Gastrocnemius medialis (tissue), 4 donors: ENCODE results near the gene BASP1. TPM values are rescaled to one million over a fixed set of nuclear protein-coding genes. Genes with fewer than 3 reads are reported as not detected.

Source experiments
- ATAC-seq, 2 donors: fragments of 150-250 bp; one replicate each; pipeline ENCODE4 v1.9.1; 2016
- DNase-seq, 2 donors: peaks; one replicate each; pipeline ENCODE4 v3.0.0-alpha.2; 2019
- H3K27ac ChIP-seq, 4 donors: fragments of 200-600 bp; sonication (generic); 1 replicate in 1 of 4; 2 replicates in 3 of 4; pipeline ENCODE4 v1.5.1; 2016 to 2018; ENCODE audit warnings: mild to moderate bottlenecking in 2 of 4, moderate library complexity in 1 of 4
- H3K27me3 ChIP-seq, 3 donors: fragments of 200-600 bp; sonication (generic) in 2 of 3; 1 replicate in 1 of 3; 2 replicates in 2 of 3; pipeline versions ENCODE4 v1.5.1 to v1.6.0; 2016 to 2019; ENCODE audit warnings: mild to moderate bottlenecking in 1 of 3, moderate library complexity in 1 of 3
- H3K36me3 ChIP-seq, 2 donors: fragments of 200-600 bp; sonication (generic) in 1 of 2; one replicate each; pipeline ENCODE4 v1.5.1; 2017 to 2018
- H3K4me1 ChIP-seq, 2 donors: fragments of 200-600 bp; sonication (generic) in 1 of 2; one replicate each; pipeline ENCODE4 v1.5.1; 2016 to 2017; ENCODE audit warnings: mild to moderate bottlenecking in 2 of 2
- H3K4me3 ChIP-seq, 4 donors: fragments of 200-600 bp; sonication (generic) in 3 of 4; 1 replicate in 1 of 4; 2 replicates in 3 of 4; pipeline ENCODE4 v1.5.1; 2016 to 2019; ENCODE audit warnings: mild to moderate bottlenecking in 2 of 4
- H3K9me3 ChIP-seq, 3 donors: fragments of 200-600 bp; sonication (generic) in 2 of 3; 1 replicate in 1 of 3; 2 replicates in 2 of 3; pipeline ENCODE4 v1.5.1; 2016 to 2019
- POLR2A ChIP-seq, 2 donors: fragments of 450-650 bp; IDR thresholded peaks; one replicate each; pipeline ENCODE4 v1.6.1; 2017; ENCODE audit warnings: antibody characterized with exemption in 2 of 2, mild to moderate bottlenecking in 2 of 2, moderate library complexity in 2 of 2
- in situ Hi-C, 4 donors: fragments of 200-750 bp; cut with MboI; loops; one replicate each; pipeline versions ENCODE4 v1.15.0 to v1.8.0; 2017; ENCODE audit warnings: low sequenced_read_pairs in 4 of 4
- intact Hi-C: fragments of 100-400 bp; cut with DNase I; formaldehyde crosslinking; loops from one replicate; pipeline ENCODE4 v1.15.1; 2023; ENCODE audit warnings: low total_unique reads
- total RNA-seq, 4 donors: library from RNA; depleted of rRNA; stranded (reverse); fragments of >200 nt; gene quantifications; one replicate each; pipeline versions ENCODE4 v1.1.0 to v1.2.3, GENCODE V29; 2016
- TF ChIP-seq, protein P1 (sequence below), 5 experiments: fragments of 450-650 bp in 3 of 5; fragments of 200-600 bp in 2 of 5; sonication (generic) in 2 of 5; IDR thresholded peaks in 4 of 5; conservative IDR thresholded peaks in 1 of 5; 1 replicate in 4 of 5; 2 replicates in 1 of 5; pipeline ENCODE4 v1.5.1; 2016 to 2019; ENCODE audit warnings: antibody characterized with exemption in 5 of 5, mild to moderate bottlenecking in 3 of 5, moderate library complexity in 3 of 5

The BASP1 gene
- total RNA-seq, 4 donors from 2014 or later, result 0.82 to 4.0 (median 4.0) TPM; not detected in 1

DNA sequence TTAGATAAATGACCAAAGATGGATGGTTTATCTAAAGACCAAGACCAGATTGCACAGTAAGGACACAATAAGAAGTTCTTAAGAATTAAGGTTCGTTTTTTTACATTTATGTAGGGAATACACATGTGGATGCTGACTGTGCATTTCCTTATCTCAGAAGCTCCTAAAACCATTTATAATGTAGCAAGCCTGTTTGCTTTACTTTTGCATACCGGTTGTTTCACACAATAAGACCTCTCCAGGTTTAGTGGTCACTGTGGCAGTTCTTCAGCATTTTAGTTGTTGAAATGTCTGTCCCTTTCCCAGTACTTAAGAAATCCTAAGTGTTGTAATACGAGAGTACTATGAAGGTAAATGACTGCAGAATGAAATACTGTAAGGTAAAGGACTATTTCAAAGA lies 43.6 kb downstream of the BASP1 start:
- intact Hi-C loops (no loop called here), in situ Hi-C loops (no loop called here)
- DNase-seq (no peak), ATAC-seq (no peak)
- TF ChIP-seq POLR2A (IDR thresholded peaks at IDR 0.05), result no peak
- TF ChIP-seq, protein P1, sequence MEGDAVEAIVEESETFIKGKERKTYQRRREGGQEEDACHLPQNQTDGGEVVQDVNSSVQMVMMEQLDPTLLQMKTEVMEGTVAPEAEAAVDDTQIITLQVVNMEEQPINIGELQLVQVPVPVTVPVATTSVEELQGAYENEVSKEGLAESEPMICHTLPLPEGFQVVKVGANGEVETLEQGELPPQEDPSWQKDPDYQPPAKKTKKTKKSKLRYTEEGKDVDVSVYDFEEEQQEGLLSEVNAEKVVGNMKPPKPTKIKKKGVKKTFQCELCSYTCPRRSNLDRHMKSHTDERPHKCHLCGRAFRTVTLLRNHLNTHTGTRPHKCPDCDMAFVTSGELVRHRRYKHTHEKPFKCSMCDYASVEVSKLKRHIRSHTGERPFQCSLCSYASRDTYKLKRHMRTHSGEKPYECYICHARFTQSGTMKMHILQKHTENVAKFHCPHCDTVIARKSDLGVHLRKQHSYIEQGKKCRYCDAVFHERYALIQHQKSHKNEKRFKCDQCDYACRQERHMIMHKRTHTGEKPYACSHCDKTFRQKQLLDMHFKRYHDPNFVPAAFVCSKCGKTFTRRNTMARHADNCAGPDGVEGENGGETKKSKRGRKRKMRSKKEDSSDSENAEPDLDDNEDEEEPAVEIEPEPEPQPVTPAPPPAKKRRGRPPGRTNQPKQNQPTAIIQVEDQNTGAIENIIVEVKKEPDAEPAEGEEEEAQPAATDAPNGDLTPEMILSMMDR (IDR thresholded peaks at IDR 0.05 in 4 of 5, conservative IDR thresholded peaks at IDR 0.05 in 1 of 5), result no peak
- H3K27ac ChIP-seq, result no peak overlapping the region
- no peaks in the 10 kb centered on the region for H3K4me1 ChIP-seq
- no peak overlapping the region for H3K4me3 ChIP-seq
- H3K27me3 ChIP-seq, result no peaks in the 10 kb centered on the region
- no peaks in the 10 kb centered on the region for H3K36me3 ChIP-seq
- H3K9me3 ChIP-seq, result no peaks in the 10 kb centered on the region

DNA sequence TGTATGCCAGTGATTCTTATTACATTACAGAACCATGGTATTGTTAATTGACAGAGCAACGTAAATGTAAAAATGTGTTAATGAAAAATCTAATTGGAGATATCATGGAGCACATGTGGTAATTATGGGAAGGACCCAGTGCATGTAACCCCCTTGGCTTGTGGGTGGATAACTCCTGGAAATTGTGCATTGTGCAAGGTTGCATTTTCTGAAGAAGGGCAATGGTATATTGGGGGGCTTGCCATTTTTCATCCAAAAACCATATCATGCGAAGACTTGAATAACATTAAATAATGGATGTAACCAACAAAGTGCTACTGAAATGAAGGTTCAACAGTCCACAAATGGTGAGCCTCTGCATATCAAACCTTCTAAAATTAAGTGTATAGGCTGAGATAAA lies 47.6 kb downstream of the BASP1 start:
- TF ChIP-seq POLR2A (IDR thresholded peaks at IDR 0.05), result no peak
- TF ChIP-seq, protein P1 (IDR thresholded peaks at IDR 0.05 in 4 of 5, conservative IDR thresholded peaks at IDR 0.05 in 1 of 5), result no peak
- intact Hi-C loops, result no loop called here
- ATAC-seq, result no peak

DNA sequence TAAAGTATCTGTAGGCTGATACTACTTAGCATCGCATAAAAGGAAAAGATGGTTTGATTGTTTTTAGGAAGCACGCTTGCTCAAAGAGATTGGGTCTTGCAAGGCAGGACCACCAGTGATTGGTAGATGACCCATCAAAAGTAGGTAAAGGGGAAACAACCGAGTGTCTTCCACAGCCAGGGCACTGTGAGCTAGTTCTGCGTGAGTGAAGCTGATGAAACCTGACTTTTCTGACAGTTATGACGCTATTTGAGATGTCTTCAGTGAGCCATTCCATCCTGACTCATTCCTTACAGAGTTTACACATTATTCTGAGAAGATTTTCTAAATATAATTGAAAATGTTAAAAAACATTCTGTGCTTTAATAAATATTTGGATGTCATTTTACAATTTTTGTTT lies 49.7 kb downstream of the BASP1 start:
- in situ Hi-C loops, result no loop called here
- Histone ChIP-seq H3K4me1 (no peaks in the 10 kb centered on the region), H3K27ac (no peak overlapping the region), H3K4me3 (no peak overlapping the region), H3K9me3 (no peaks in the 10 kb centered on the region), H3K27me3 (no peaks in the 10 kb centered on the region), H3K36me3 (no peaks in the 10 kb centered on the region)
- no peak for TF ChIP-seq POLR2A (IDR thresholded peaks at IDR 0.05)
- no peak for DNase-seq
- intact Hi-C loops, result no loop called here
- no peak for ATAC-seq

More for the DNA sequence above, 47.6 kb downstream of the BASP1 start:
- H3K9me3 ChIP-seq, result no peaks in the 10 kb centered on the region
- no peaks in the 10 kb centered on the region for H3K36me3 ChIP-seq
- H3K27ac ChIP-seq, result no peak overlapping the region
- no peaks in the 10 kb centered on the region for H3K27me3 ChIP-seq
- DNase-seq, result no peak
- no peak overlapping the region for H3K4me3 ChIP-seq
- in situ Hi-C loops, result no loop called here
- no peaks in the 10 kb centered on the region for H3K4me1 ChIP-seq

DNA sequence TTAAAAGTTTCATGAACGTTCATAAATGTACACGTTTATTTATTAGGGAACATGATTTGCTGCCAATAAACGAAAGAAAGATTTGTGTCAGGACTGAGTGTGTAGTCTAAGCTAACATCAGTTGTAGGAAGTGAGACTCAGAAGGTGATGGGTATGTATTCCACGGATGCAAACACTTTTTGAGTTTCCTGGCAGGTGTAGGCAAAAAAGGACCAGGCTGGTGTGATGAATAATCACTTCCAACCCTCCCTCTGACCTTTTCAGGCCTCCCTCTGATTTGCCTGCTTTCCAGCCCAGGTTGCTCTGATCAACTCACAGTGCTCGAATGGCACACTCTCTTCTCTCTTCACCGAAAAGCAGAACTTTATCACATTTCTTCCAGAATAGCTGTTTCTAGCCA lies 51.8 kb downstream of the BASP1 start:
- Histone ChIP-seq H3K4me3 (no peak overlapping the region), H3K36me3 (no peaks in the 10 kb centered on the region), H3K4me1 (no peaks in the 10 kb centered on the region), H3K27me3 (no peaks in the 10 kb centered on the region), H3K27ac (no peak overlapping the region), H3K9me3 (no peaks in the 10 kb centered on the region)
- intact Hi-C loops, result no loop called here
- TF ChIP-seq, protein P1 (IDR thresholded peaks at IDR 0.05 in 4 of 5, conservative IDR thresholded peaks at IDR 0.05 in 1 of 5), result no peak
- no peak for TF ChIP-seq POLR2A (IDR thresholded peaks at IDR 0.05)
- in situ Hi-C loops, result no loop called here
- DNase-seq (no peak), ATAC-seq (no peak)

DNA sequence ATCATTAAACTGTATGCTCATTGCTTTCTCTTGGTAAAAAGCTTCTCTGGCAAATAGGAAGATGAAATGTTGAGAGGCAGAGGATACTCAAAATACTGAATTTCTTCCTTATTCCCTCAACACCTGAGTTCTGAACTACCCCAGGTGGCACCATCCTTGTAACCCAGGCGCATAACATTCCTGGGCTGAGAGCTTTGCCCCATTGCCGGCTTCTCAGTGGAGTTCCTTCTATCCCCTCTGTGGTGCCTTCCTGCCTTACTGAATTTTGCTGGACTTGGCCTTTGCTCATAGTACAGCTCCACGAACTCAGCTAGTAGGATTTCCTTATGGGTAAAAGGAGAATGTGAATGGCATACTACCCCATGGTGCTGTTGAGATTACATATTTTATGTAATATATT lies 54.7 kb downstream of the BASP1 start:
- TF ChIP-seq, protein P1 (IDR thresholded peaks at IDR 0.05 in 4 of 5, conservative IDR thresholded peaks at IDR 0.05 in 1 of 5), result no peak
- no peak for TF ChIP-seq POLR2A (IDR thresholded peaks at IDR 0.05)

More for the DNA sequence above, 54.7 kb downstream of the BASP1 start:
- intact Hi-C loops (no loop called here), in situ Hi-C loops (no loop called here)
- Histone ChIP-seq H3K4me1 (no peaks in the 10 kb centered on the region), H3K4me3 (no peak overlapping the region), H3K36me3 (no peaks in the 10 kb centered on the region), H3K9me3 (no peaks in the 10 kb centered on the region), H3K27me3 (no peaks in the 10 kb centered on the region), H3K27ac (no peak overlapping the region)
- DNase-seq (no peak), ATAC-seq (no peak)
